Measurements from ENCODE around the gene FNDC3B. TPM values are rescaled to one million over a fixed set of nuclear protein-coding genes. Genes with fewer than 3 reads are reported as not detected.

The FNDC3B gene
- total and polyA plus RNA-seq, 2 donors from 2014 or later = 11.8 to 185 TPM

DNA sequence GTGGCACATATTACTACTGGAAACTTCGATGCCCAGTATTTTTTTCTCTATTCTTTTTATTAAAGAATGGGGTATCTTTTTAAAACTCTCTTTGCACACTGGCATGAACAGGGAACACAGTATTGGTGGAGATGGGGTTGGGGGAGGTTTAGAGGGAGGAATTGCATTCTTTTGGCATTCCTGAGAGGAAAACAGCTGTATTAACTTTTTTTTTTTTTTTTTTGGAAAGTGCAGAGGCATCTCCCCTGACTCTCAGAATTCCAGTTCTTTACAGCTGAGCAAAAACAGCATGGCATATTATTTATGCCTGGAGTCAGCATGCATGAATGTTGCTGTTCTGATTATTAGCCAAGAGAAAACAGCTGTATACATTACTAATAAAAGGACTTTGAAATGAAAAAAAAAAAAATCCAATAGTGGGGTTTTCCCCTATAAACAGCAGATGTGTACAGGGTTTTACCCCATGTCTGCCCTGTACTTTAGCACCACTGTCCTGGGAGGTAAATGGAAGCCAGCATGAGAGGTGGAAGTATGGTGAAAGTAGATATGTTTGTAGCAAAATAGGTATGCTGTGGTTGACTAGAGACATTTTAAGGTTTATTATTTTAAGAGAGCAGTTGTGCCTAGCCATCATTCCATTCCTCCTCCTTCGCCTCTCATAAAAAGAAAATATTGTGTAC lies 132.2 kb downstream of the FNDC3B start:
- DNase-seq = peak in 2 of 5 donors; percentile 29 to 50
- H3K9me3 ChIP-seq (ENCODE audit: control insufficient read depth in 2 of 3, insufficient read depth in 1 of 3, low read length in 3 of 3) = no peaks in the 10 kb centered on the region
- TF ChIP-seq, protein P1, sequence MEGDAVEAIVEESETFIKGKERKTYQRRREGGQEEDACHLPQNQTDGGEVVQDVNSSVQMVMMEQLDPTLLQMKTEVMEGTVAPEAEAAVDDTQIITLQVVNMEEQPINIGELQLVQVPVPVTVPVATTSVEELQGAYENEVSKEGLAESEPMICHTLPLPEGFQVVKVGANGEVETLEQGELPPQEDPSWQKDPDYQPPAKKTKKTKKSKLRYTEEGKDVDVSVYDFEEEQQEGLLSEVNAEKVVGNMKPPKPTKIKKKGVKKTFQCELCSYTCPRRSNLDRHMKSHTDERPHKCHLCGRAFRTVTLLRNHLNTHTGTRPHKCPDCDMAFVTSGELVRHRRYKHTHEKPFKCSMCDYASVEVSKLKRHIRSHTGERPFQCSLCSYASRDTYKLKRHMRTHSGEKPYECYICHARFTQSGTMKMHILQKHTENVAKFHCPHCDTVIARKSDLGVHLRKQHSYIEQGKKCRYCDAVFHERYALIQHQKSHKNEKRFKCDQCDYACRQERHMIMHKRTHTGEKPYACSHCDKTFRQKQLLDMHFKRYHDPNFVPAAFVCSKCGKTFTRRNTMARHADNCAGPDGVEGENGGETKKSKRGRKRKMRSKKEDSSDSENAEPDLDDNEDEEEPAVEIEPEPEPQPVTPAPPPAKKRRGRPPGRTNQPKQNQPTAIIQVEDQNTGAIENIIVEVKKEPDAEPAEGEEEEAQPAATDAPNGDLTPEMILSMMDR (IDR thresholded peaks at IDR 0.05; ENCODE audit: borderline replicate concordance, extremely low read depth, insufficient read depth) = no peak
- no peak overlapping the region for H3K27ac ChIP-seq (ENCODE audit: low read depth in 2 of 2, low read length in 2 of 2)
- H3K36me3 ChIP-seq (ENCODE audit: control insufficient read depth in 2 of 3, insufficient read depth in 3 of 3, low read length in 3 of 3) = no peaks in the 10 kb centered on the region
- no peak overlapping the region for H3K4me3 ChIP-seq (ENCODE audit: low read length in 3 of 3)
- H3K27me3 ChIP-seq (ENCODE audit: control insufficient read depth, insufficient read depth, low read length) = no peaks in the 10 kb centered on the region
- peaks cover 7 to 27% (median 13%) of the 10 kb centered on the region in 3 donors for H3K4me1 ChIP-seq (ENCODE audit: control insufficient read depth in 2 of 3, insufficient read depth in 2 of 3, low read depth in 1 of 3, low read length in 3 of 3)
- no peak overlapping the region for H3K9ac ChIP-seq (ENCODE audit: low read length in 3 of 3)
- intact Hi-C loops (cut with DNase I) = no loop called here
- no peak for FAIRE-seq

DNA sequence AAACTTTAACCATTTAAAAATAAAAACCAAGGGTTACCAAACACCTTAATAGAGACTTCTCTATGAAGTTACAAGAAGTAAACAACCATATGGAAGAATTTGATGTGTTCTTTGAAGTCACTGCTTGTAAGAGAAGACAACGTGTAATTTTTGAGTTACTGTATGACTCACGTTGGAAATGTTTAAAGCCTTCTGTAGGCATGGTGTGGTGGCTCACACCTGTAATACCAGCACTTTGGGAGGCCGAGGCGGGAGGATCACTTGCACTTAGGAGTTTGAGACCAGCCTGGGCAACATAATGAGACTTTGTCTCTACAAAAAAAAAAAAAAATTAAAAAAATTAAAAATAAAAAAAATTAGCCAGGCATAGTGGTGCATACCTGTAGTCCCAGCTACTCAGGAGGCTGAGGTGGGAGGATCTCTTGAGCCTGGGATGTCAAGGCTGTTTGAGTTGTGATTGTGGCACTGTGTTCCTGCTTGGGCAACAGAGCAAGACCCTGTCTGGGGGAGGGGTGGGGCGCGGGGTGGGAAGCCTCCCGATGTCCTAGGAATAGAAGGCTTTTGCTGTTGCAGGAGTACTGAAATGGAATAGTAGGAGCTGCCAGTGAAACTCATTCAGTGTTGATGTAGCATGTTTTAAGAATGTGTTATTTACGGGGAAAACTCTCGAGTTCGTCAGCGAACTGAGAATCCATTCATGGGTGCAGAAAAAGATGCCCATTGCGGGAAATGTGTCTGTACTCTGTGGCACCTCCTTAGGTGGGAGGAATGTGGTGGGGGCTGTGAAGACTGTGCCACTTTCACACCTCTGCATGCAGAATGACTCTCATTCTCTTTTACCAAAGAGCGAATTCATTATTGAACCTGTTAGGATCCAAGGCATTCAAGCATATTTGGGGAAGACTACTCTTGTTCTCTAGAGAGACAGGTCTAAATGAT lies 134.2 kb downstream of the FNDC3B start:
- intact Hi-C loops (cut with DNase I) = no loop called here
- H3K4me1 ChIP-seq (ENCODE audit: control insufficient read depth in 2 of 3, insufficient read depth in 2 of 3, low read depth in 1 of 3, low read length in 3 of 3) = peaks cover 5 to 27% (median 18%) of the 10 kb centered on the region in 3 donors
- FAIRE-seq = no peak

DNA sequence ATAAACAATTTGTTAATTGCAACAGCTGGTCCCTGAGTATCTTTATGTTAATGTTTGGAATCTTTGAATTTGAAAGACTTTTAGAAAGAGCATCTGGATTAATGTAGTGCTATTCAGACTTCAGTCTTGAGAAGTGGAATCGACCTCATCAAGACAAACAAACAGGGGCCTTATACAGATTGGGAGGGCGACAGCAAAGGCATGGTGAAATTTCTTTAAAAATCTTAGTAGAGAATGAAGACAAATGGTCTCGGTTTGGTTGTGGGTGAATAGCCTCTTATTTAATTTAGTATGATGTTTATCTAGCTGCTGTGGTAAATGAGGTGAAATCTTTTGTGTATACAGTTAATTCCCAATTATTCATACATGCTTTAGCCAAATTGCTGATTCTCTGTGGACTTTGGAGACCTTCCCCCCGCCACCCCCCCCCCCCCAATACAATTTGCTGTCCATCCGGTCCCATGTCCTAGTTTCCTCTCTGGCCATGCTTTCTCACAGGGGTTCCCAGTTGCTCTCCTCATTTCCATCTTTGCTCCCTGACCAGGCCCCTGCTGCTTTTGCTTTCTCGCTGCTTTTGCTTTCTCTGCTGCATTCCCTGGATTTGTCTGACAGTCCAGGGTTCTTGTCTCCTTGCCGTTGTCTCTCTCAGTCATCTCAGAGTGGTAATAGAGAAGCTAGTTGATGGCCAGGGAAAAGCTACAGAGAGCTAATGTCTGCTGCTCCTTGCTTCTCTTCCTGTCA lies 135.3 kb downstream of the FNDC3B start:
- Histone ChIP-seq H3K36me3 (ENCODE audit: control insufficient read depth in 2 of 3, insufficient read depth in 3 of 3, low read length in 3 of 3) (no peaks in the 10 kb centered on the region), H3K9ac (ENCODE audit: low read length in 3 of 3) (no peak overlapping the region), H3K27ac (ENCODE audit: low read depth in 2 of 2, low read length in 2 of 2) (no peak overlapping the region), H3K4me3 (ENCODE audit: low read length in 3 of 3) (no peak overlapping the region), H3K9me3 (ENCODE audit: control insufficient read depth in 2 of 3, insufficient read depth in 1 of 3, low read length in 3 of 3) (no peaks in the 10 kb centered on the region), H3K4me1 (ENCODE audit: control insufficient read depth in 2 of 3, insufficient read depth in 2 of 3, low read depth in 1 of 3, low read length in 3 of 3) (peaks cover 5 to 22% (median 14%) of the 10 kb centered on the region in 3 donors), H3K27me3 (ENCODE audit: control insufficient read depth, insufficient read depth, low read length) (no peaks in the 10 kb centered on the region)
- intact Hi-C loops (cut with DNase I) = no loop called here
- TF ChIP-seq, protein P1 (IDR thresholded peaks at IDR 0.05; ENCODE audit: borderline replicate concordance, extremely low read depth, insufficient read depth) = no peak
- no peak for FAIRE-seq
- DNase-seq = peak in 2 of 5 donors; percentile 29 to 57

More for the DNA sequence above, 134.2 kb downstream of the FNDC3B start:
- H3K27me3 ChIP-seq (ENCODE audit: control insufficient read depth, insufficient read depth, low read length) = no peaks in the 10 kb centered on the region
- TF ChIP-seq, protein P1 (IDR thresholded peaks at IDR 0.05; ENCODE audit: borderline replicate concordance, extremely low read depth, insufficient read depth) = no peak
- no peak overlapping the region for H3K4me3 ChIP-seq (ENCODE audit: low read length in 3 of 3)
- H3K9ac ChIP-seq (ENCODE audit: low read length in 3 of 3) = no peak overlapping the region
- peak in 1 of 5 donors; percentile 33 for DNase-seq
- H3K27ac ChIP-seq (ENCODE audit: low read depth in 2 of 2, low read length in 2 of 2) = no peak overlapping the region
- no peaks in the 10 kb centered on the region for H3K36me3 ChIP-seq (ENCODE audit: control insufficient read depth in 2 of 3, insufficient read depth in 3 of 3, low read length in 3 of 3)
- no peaks in the 10 kb centered on the region for H3K9me3 ChIP-seq (ENCODE audit: control insufficient read depth in 2 of 3, insufficient read depth in 1 of 3, low read length in 3 of 3)
